K562 (cell line): ENCODE data around the gene SETD1B. TPM values are rescaled to one million over a fixed set of nuclear protein-coding genes. Genes with fewer than 3 reads are reported as not detected.

Source experiments
- CBX1 ChIP-seq: sonication (generic); IDR thresholded peaks from 2 replicates; pipeline ENCODE4 v1.6.1; 2016; ENCODE audit warnings: antibody characterized with exemption, low read depth, mild to moderate bottlenecking
- CHD1 ChIP-seq: fragments of 200-600 bp; sonication (generic); IDR thresholded peaks from one replicate; pipeline ENCODE4 v1.6.1; 2012; ENCODE audit warnings: mild to moderate bottlenecking, moderate library complexity, low read length, inconsistent platforms
- COPS2 ChIP-seq: fragments of 450-650 bp; conservative IDR thresholded peaks from 2 replicates; pipeline ENCODE4 v1.6.1; 2016; ENCODE audit warnings: mild to moderate bottlenecking, moderate library complexity
- DEAF1 ChIP-seq: fragments of 450-650 bp; formaldehyde crosslinking; IDR thresholded peaks from 2 replicates; pipeline ENCODE4 v1.4.0; 2020; ENCODE audit warnings: mild to moderate bottlenecking, moderate library complexity
- E2F1 ChIP-seq: sonication (generic); formaldehyde crosslinking; IDR thresholded peaks from 2 replicates; pipeline ENCODE4 v1.8.1; 2023; ENCODE audit warnings: mild to moderate bottlenecking, missing genetic modification reagents, moderate library complexity
- EP300 ChIP-seq: IDR thresholded peaks from 2 replicates; pipeline ENCODE4 v1.6.1; 2012; ENCODE audit warnings: low read length, improper control_type of control experiment
- HDAC6 ChIP-seq: IDR thresholded peaks from 2 replicates; pipeline ENCODE4 v1.6.1; 2012; ENCODE audit warnings: low read depth, mild to moderate bottlenecking, control low read depth, inconsistent platforms, low read length, moderate library complexity
- HMG20B ChIP-seq: fragments of 250-450 bp; sonication (Bioruptor Pico); IDR thresholded peaks from 2 replicates; pipeline ENCODE4 v1.5.0; 2021; ENCODE audit warnings: mild to moderate bottlenecking
- JUNB ChIP-seq: fragments of 450-650 bp; formaldehyde crosslinking; conservative IDR thresholded peaks from 2 replicates; pipeline ENCODE4 v1.4.0; 2020; ENCODE audit warnings: mild to moderate bottlenecking
- MAFK ChIP-seq: IDR thresholded peaks from 2 replicates; pipeline ENCODE4 v1.6.1; 2011; ENCODE audit warnings: low read length, improper control_type of control experiment
- NR1H2 ChIP-seq: sonication (generic); formaldehyde crosslinking; IDR thresholded peaks from 2 replicates; pipeline ENCODE4 v1.4.0; 2020; ENCODE audit warnings: mild to moderate bottlenecking, missing genetic modification reagents
- NR4A1 ChIP-seq, 2 experiments: fragments of 250-450 bp in 1 of 2; fragments of 450-650 bp in 1 of 2; sonication (Bioruptor Pico) in 1 of 2; IDR thresholded peaks; 2 replicates each; pipeline versions ENCODE4 v1.4.0 to v1.6.1; 2016 to 2020; ENCODE audit warnings: mild to moderate bottlenecking in 2 of 2, missing compliant biosample characterization in 1 of 2, missing genetic modification characterization in 1 of 2, moderate library complexity in 1 of 2
- RBM22 ChIP-seq: fragments of 200-400 bp; formaldehyde crosslinking; IDR thresholded peaks from 2 replicates; pipeline ENCODE4 v1.6.1; 2018; ENCODE audit warnings: low read length, low read depth; ENCODE audit not compliant: poor library complexity, severe bottlenecking
- RBM39 ChIP-seq: fragments of 200-400 bp; formaldehyde crosslinking; optimal IDR thresholded peaks from 2 replicates; pipeline ENCODE3; 2018; ENCODE audit warnings: low read depth, low read length
- SIN3B ChIP-seq: fragments of 450-650 bp; IDR thresholded peaks from 2 replicates; pipeline ENCODE4 v1.6.1; 2017; ENCODE audit warnings: low read depth, mild to moderate bottlenecking, moderate library complexity
- TAF7 ChIP-seq: fragments of 450-650 bp; IDR thresholded peaks from 2 replicates; pipeline ENCODE4 v1.6.1; 2016; ENCODE audit warnings: missing genetic modification characterization, missing compliant biosample characterization
- ZKSCAN8 ChIP-seq: fragments of 200-800 bp; sonication (Bioruptor generic); IDR thresholded peaks from 2 replicates; pipeline ENCODE4 v1.6.1; 2016; ENCODE audit warnings: missing genetic modification characterization, missing compliant biosample characterization
- ZNF212 ChIP-seq: fragments of 450-650 bp; formaldehyde crosslinking; IDR thresholded peaks from 2 replicates; pipeline ENCODE4 v1.4.0; 2020; ENCODE audit warnings: mild to moderate bottlenecking
- ZNF239 ChIP-seq: fragments of 250-450 bp; sonication (Bioruptor Pico); IDR thresholded peaks from 2 replicates; pipeline ENCODE4 v1.4.0; 2020; ENCODE audit warnings: mild to moderate bottlenecking
- ZNF431 ChIP-seq: sonication (generic); formaldehyde crosslinking; IDR thresholded peaks from 2 replicates; pipeline ENCODE4 v1.8.0; 2022; ENCODE audit warnings: mild to moderate bottlenecking, missing genetic modification reagents
- ZNF79 ChIP-seq: fragments of 250-450 bp; sonication (Bioruptor Pico); IDR thresholded peaks from 2 replicates; pipeline ENCODE4 v1.4.0; 2020; ENCODE audit warnings: low read depth, mild to moderate bottlenecking, moderate library complexity
- polyA plus RNA-seq, 8 experiments: library from polyadenylated mRNA; depleted of rRNA in 4 of 8; stranded (reverse) in 5 of 8; unstranded in 3 of 8; fragments of >200 nt; fragmentation: Nextera tagmentation in 2 of 8; fragmentation: Illumina TruSeq in 1 of 8; extraction: Ambion mirVana in 2 of 8; extraction: Trizol in 1 of 8; gene quantifications; 2 replicates each; pipeline versions ENCODE4 v1.2.1 to v1.2.3, GENCODE V29; 2011 to 2014; ENCODE audit warnings: inconsistent platforms in 1 of 8, missing spikeins in 1 of 8
- total RNA-seq, 7 experiments: library from RNA; depleted of rRNA in 6 of 7; stranded (reverse); fragments of >200 nt in 6 of 7; fragmentation: Illumina TruSeq in 2 of 7; extraction: Trizol in 2 of 7; gene quantifications; 2 replicates each; pipeline versions ENCODE4 v1.2.1 to v1.2.3, GENCODE V29; 2011 to 2021; ENCODE audit warnings: low replicate concordance in 1 of 7
- TF ChIP-seq, protein P1 (sequence below), 2 experiments: fragments of 450-650 bp in 1 of 2; IDR thresholded peaks; 2 replicates each; pipeline ENCODE4 v1.6.1; 2011 to 2017; ENCODE audit warnings: low read depth in 2 of 2, antibody characterized with exemption in 1 of 2, borderline replicate concordance in 1 of 2, low read length in 1 of 2, mild to moderate bottlenecking in 1 of 2, mixed read lengths in 1 of 2; ENCODE audit not compliant: control insufficient read depth in 1 of 2

The SETD1B gene
- total and polyA plus RNA-seq, 9 of the 15 experiments (the other 6 are each of a cell fraction or from before 2014, with no cell fraction given), result 0.48 to 26.6 (median 2.3) TPM

DNA sequence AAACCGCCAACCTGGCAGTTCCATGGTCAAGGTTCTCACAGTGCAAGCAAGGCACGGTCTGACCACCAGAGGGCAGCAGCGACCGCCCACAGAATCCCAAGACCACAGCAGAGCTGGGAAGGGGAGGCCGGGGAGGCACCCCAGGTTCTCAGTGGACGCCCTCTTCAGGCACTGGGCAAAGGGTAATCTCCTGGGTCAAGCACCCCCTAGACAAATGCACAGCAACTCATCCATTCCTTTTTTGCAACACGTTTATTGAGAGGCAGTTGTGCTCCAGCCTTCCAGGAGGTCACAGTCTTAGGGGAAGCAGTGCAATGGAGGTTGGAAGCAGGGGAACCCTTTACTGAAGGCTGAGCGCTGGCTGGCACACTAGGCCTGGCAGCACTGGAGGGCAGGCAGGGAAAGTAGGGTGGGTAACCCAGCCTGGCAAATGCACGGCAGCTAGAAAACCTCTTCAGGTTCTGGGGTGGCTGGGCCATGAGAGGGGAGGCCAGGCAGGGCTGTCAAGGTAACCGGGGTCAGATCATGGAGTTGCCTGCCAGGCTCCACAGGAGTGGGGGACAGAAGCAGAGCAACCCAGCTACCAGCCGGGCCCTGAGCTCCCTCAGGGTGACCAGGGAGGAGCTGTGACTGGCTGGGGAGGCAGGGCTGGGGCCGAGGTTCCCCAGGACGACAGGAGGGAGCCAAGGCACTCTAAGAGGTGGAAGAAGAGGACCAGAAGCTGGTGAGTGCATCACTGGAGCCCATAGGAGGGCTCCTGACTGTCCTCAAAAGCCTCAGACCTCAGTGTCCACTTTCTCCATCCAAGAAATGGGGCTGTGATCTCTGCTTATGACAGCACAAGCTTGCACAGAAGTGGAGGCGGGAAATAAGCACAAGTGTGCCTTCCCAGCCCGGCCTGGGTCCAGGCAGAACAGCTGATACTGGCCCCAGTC is 8.5 kb upstream of the SETD1B start (continued):
- TF ChIP-seq ZKSCAN8 (CRISPR knock-in tag), result 0 out of 2 replicates have a peak, but pooled peaks have one; percentile 18
- TF ChIP-seq NR1H2, result no peak
- TF ChIP-seq CBX1, result 0 out of 2 replicates have a peak, but pooled peaks have one; percentile 29
- no peak for TF ChIP-seq SIN3B
- TF ChIP-seq ZNF212, result no peak
- peak; percentile 59 for TF ChIP-seq MAFK
- peak; percentile 49; the same call in 1 of the 2 replicates for TF ChIP-seq EP300
- no peak for TF ChIP-seq RBM39
- no peak for TF ChIP-seq E2F1 (CRISPR knock-in tag)
- TF ChIP-seq ZNF431 (CRISPR knock-in tag), result no peak
- TF ChIP-seq CHD1, result no peak
- TF ChIP-seq HMG20B, result no peak
- no peak for TF ChIP-seq TAF7
- TF ChIP-seq DEAF1 (CRISPR knock-in tag), result peak; percentile 86
- no peak for TF ChIP-seq JUNB
- TF ChIP-seq HDAC6, result no peak
- TF ChIP-seq ZNF79 (CRISPR knock-in tag), result no peak
- TF ChIP-seq, protein P1, sequence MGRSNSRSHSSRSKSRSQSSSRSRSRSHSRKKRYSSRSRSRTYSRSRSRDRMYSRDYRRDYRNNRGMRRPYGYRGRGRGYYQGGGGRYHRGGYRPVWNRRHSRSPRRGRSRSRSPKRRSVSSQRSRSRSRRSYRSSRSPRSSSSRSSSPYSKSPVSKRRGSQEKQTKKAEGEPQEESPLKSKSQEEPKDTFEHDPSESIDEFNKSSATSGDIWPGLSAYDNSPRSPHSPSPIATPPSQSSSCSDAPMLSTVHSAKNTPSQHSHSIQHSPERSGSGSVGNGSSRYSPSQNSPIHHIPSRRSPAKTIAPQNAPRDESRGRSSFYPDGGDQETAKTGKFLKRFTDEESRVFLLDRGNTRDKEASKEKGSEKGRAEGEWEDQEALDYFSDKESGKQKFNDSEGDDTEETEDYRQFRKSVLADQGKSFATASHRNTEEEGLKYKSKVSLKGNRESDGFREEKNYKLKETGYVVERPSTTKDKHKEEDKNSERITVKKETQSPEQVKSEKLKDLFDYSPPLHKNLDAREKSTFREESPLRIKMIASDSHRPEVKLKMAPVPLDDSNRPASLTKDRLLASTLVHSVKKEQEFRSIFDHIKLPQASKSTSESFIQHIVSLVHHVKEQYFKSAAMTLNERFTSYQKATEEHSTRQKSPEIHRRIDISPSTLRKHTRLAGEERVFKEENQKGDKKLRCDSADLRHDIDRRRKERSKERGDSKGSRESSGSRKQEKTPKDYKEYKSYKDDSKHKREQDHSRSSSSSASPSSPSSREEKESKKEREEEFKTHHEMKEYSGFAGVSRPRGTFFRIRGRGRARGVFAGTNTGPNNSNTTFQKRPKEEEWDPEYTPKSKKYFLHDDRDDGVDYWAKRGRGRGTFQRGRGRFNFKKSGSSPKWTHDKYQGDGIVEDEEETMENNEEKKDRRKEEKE (IDR thresholded peaks at IDR 0.05; ENCODE audit: borderline replicate concordance in 1 of 2, control insufficient read depth in 1 of 2, low read depth in 2 of 2, low read length in 1 of 2), result no peak
- TF ChIP-seq RBM22, result no peak
- TF ChIP-seq ZNF239 (CRISPR knock-in tag), result no peak
- TF ChIP-seq COPS2, result no peak
- no peak for TF ChIP-seq NR4A1 (CRISPR knock-in tag; IDR thresholded peaks at IDR 0.05)
- no peak for TF ChIP-seq NR4A1 (tag; IDR thresholded peaks at IDR 0.05)
